ENCODE results near the gene DMBX1.

DNA sequence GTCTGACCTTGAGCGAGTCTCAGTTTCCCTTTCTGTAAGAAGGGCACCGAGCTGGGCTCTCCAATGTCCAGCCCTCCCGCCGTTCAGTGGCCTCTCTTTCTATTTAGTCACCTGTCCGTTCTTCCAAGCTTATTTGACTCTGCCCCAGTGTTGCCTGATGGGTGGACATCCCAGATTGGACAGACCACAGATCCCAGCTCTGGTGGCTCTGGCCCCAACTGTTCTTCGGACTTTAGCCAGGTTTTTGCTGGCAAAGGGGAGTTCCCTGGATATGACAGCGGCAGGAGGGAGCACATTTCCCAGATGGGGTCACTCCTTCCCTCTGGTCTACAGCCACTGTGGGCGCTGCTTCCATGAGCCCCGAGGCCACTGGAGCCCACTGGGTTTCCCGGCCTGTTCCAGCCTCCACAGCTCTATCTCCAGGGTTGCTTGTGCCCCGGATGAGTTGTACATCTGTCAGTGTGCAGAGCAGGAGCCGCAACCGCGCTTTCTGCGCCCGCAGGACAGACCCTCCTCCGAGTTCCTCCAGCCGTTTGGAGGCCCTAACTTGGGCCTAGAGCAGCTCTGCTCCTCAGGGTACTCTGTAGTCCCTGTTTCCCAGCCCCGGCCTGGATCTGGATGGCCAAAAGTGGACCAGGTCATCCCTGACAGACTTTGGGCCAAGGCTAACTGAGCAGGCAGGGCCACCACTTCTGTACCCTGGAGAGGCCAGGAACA lies 3.8 kb downstream of the DMBX1 start:
- TF ChIP-seq, protein P1, sequence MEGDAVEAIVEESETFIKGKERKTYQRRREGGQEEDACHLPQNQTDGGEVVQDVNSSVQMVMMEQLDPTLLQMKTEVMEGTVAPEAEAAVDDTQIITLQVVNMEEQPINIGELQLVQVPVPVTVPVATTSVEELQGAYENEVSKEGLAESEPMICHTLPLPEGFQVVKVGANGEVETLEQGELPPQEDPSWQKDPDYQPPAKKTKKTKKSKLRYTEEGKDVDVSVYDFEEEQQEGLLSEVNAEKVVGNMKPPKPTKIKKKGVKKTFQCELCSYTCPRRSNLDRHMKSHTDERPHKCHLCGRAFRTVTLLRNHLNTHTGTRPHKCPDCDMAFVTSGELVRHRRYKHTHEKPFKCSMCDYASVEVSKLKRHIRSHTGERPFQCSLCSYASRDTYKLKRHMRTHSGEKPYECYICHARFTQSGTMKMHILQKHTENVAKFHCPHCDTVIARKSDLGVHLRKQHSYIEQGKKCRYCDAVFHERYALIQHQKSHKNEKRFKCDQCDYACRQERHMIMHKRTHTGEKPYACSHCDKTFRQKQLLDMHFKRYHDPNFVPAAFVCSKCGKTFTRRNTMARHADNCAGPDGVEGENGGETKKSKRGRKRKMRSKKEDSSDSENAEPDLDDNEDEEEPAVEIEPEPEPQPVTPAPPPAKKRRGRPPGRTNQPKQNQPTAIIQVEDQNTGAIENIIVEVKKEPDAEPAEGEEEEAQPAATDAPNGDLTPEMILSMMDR (IDR thresholded peaks at IDR 0.05) = no peak
- TF ChIP-seq POLR2A (IDR thresholded peaks at IDR 0.05; ENCODE audit: low read depth) (no peak), EP300 (IDR thresholded peaks at IDR 0.05) (no peak), POLR2AphosphoS5 (IDR thresholded peaks at IDR 0.05) (no peak)
